ENCODE results near the gene OR56A5. TPM values are rescaled to one million over a fixed set of nuclear protein-coding genes. Genes with fewer than 3 reads are reported as not detected.

Gene OR56A5
- total RNA-seq, 1 experiment from 2014 or later, result not detected

GRCh38 chr11:5929571-5930368, 38.5 kb downstream of the OR56A5 start:
- no peak overlapping the region for H3K4me3 Mint-ChIP-seq (ENCODE audit: low read depth, unreplicated experiment)
- BruUV-seq (replicated peaks), result no TSS peak
- no peak for TF ChIP-seq CTCF (IDR thresholded peaks at IDR 0.05; ENCODE audit: unreplicated experiment)
- H3K27ac Mint-ChIP-seq (ENCODE audit: unreplicated experiment), result no peak overlapping the region
- intact Hi-C loops (cut with micrococcal nuclease; ENCODE audit: unreplicated experiment), result no loop called here
- no peak for DNase-seq
- CTCF ChIA-PET, result no interaction called here
- H3K36me3 Mint-ChIP-seq (ENCODE audit: insufficient read depth, unreplicated experiment), result no peaks in the 10 kb centered on the region
- peaks cover 36% of the 10 kb centered on the region for H3K9me3 Mint-ChIP-seq (ENCODE audit: low read depth, unreplicated experiment)
- H3K4me1 Mint-ChIP-seq (ENCODE audit: low read depth, unreplicated experiment), result no peaks in the 10 kb centered on the region
- H3K27me3 Mint-ChIP-seq (ENCODE audit: unreplicated experiment), result no peaks in the 10 kb centered on the region

- TF ChIP-seq CTCF (IDR thresholded peaks at IDR 0.05; ENCODE audit: unreplicated experiment), result no peak
- no peak overlapping the region for H3K4me3 Mint-ChIP-seq (ENCODE audit: low read depth, unreplicated experiment)
- no peak overlapping the region for H3K27ac Mint-ChIP-seq (ENCODE audit: unreplicated experiment)
- intact Hi-C loops (cut with micrococcal nuclease; ENCODE audit: unreplicated experiment), result no loop called here
- H3K27me3 Mint-ChIP-seq (ENCODE audit: unreplicated experiment), result no peaks in the 10 kb centered on the region
- peaks cover 40% of the 10 kb centered on the region for H3K9me3 Mint-ChIP-seq (ENCODE audit: low read depth, unreplicated experiment)
- no TSS peak for BruUV-seq (replicated peaks)
- CTCF ChIA-PET, result no interaction called here
- DNase-seq, result no peak
- H3K4me1 Mint-ChIP-seq (ENCODE audit: low read depth, unreplicated experiment), result no peaks in the 10 kb centered on the region
- no peaks in the 10 kb centered on the region for H3K36me3 Mint-ChIP-seq (ENCODE audit: insufficient read depth, unreplicated experiment)
These were observed 39.5 kb downstream of the OR56A5 start for GRCh38 chr11:5928811-5929210.

GRCh38 chr11:5928271-5928670, 40.0 kb downstream of the OR56A5 start:
- H3K4me1 Mint-ChIP-seq (ENCODE audit: low read depth, unreplicated experiment), result no peaks in the 10 kb centered on the region
- no TSS peak for BruUV-seq (replicated peaks)
- DNase-seq, result no peak
- no peak for TF ChIP-seq CTCF (IDR thresholded peaks at IDR 0.05; ENCODE audit: unreplicated experiment)
- H3K36me3 Mint-ChIP-seq (ENCODE audit: insufficient read depth, unreplicated experiment), result no peaks in the 10 kb centered on the region
- CTCF ChIA-PET, result no interaction called here
- intact Hi-C loops (cut with micrococcal nuclease; ENCODE audit: unreplicated experiment), result no loop called here
- H3K27me3 Mint-ChIP-seq (ENCODE audit: unreplicated experiment), result no peaks in the 10 kb centered on the region
- no peak overlapping the region for H3K4me3 Mint-ChIP-seq (ENCODE audit: low read depth, unreplicated experiment)
- peaks cover 39% of the 10 kb centered on the region for H3K9me3 Mint-ChIP-seq (ENCODE audit: low read depth, unreplicated experiment)
- H3K27ac Mint-ChIP-seq (ENCODE audit: unreplicated experiment), result no peak overlapping the region

- H3K9me3 Mint-ChIP-seq (ENCODE audit: low read depth, unreplicated experiment), result peaks cover 19% of the 10 kb centered on the region
- H3K36me3 Mint-ChIP-seq (ENCODE audit: insufficient read depth, unreplicated experiment), result no peaks in the 10 kb centered on the region
- BruUV-seq (replicated peaks), result no TSS peak
- no peak for DNase-seq
- H3K27ac Mint-ChIP-seq (ENCODE audit: unreplicated experiment), result no peak overlapping the region
- no peaks in the 10 kb centered on the region for H3K27me3 Mint-ChIP-seq (ENCODE audit: unreplicated experiment)
- intact Hi-C loops (cut with micrococcal nuclease; ENCODE audit: unreplicated experiment), result no loop called here
- no peaks in the 10 kb centered on the region for H3K4me1 Mint-ChIP-seq (ENCODE audit: low read depth, unreplicated experiment)
- CTCF ChIA-PET, result no interaction called here
- TF ChIP-seq CTCF (IDR thresholded peaks at IDR 0.05; ENCODE audit: unreplicated experiment), result no peak
- H3K4me3 Mint-ChIP-seq (ENCODE audit: low read depth, unreplicated experiment), result no peak overlapping the region
These were observed 44.5 kb downstream of the OR56A5 start for GRCh38 chr11:5923794-5924193.
